ENCODE data around the gene ERICH4.
"Not testable (repeated sequence)": the region's sequence is repeated elsewhere in the genome, so short reads cannot be mapped to it uniquely, and the experiment has no call there.

ERICH4 gene

DNA sequence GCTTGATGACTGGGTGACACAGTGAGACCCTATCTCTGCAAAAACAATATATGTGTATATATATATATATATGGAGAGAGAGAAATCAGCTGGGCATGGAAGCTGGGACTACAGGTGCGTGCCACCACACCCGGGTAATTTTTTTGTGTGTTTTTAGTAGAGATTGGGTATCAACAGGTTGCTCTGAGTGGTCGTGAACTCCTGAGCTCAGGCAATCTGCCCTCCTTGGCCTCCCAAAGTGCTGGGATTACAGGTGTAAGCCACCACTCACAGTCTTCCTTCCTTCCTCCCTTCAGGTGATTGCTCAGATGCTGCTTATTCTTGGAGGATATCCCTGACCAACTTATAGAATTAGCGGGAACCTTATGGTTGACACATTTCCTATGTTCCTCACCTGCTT lies 41.9 kb downstream of the ERICH4 start:
- peaks cover 76% of the 10 kb centered on the region for H3K9me3 Mint-ChIP-seq
- no peak overlapping the region for H3K27ac Mint-ChIP-seq
- H3K36me3 Mint-ChIP-seq (ENCODE audit: low read depth) = no peaks in the 10 kb centered on the region
- peaks cover 7% of the 10 kb centered on the region for H3K27me3 Mint-ChIP-seq (ENCODE audit: low read depth, poor library complexity)
- DNase-seq = no peak
- no peaks in the 10 kb centered on the region for H3K4me1 Mint-ChIP-seq
- no peak overlapping the region for H3K4me3 Mint-ChIP-seq
- TF ChIP-seq, protein P1, sequence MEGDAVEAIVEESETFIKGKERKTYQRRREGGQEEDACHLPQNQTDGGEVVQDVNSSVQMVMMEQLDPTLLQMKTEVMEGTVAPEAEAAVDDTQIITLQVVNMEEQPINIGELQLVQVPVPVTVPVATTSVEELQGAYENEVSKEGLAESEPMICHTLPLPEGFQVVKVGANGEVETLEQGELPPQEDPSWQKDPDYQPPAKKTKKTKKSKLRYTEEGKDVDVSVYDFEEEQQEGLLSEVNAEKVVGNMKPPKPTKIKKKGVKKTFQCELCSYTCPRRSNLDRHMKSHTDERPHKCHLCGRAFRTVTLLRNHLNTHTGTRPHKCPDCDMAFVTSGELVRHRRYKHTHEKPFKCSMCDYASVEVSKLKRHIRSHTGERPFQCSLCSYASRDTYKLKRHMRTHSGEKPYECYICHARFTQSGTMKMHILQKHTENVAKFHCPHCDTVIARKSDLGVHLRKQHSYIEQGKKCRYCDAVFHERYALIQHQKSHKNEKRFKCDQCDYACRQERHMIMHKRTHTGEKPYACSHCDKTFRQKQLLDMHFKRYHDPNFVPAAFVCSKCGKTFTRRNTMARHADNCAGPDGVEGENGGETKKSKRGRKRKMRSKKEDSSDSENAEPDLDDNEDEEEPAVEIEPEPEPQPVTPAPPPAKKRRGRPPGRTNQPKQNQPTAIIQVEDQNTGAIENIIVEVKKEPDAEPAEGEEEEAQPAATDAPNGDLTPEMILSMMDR (IDR thresholded peaks at IDR 0.05) = no peak

DNA sequence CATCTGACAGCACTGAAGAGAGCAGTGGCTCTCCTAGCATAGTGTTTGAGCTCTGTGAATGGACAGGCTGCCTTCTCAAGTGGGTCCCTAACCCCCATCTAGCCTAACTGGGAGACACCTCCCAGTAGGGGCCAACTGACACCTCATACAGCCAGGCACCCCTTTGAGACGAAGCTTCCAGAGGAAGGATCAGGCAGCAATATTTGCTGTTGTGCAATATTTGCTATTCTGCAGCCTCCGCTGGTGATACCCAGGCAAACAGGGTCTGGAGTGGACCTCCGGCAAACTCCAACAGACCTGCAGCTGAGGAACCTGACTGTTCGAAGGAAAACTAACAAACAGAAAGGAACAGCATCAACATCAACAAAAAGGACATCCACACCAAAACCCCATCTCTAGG lies 44.0 kb downstream of the ERICH4 start:
- H3K4me1 Mint-ChIP-seq; DNase-seq; H3K36me3 Mint-ChIP-seq (ENCODE audit: low read depth); H3K27ac Mint-ChIP-seq; H3K27me3 Mint-ChIP-seq (ENCODE audit: low read depth, poor library complexity); H3K4me3 Mint-ChIP-seq: not testable (repeated sequence)
- H3K9me3 Mint-ChIP-seq = peaks cover 61% of the 10 kb centered on the region

DNA sequence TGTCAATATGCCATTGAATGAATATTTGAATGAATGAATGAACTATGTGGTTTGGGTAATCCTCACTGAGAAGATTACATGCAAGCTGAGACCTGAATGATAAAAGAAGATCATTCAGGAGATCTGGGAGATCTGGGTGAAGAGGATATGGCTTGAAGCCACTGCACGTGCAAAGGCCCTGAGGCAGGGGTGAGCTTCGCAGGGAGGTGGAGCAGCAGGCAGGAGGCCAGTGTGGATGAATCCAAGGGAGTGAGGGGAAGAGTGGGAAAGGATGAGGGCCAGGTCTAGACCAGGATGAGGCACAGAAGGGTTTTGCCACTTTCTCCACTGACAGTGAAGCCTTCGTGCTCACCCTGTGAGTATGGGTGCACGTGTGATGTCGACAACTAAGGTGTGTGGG lies 49.9 kb downstream of the ERICH4 start:
- Mint-ChIP-seq H3K9me3 (peaks cover 43% of the 10 kb centered on the region), H3K27ac (no peak overlapping the region)
- DNase-seq = no peak

More for the DNA sequence above, 49.9 kb downstream of the ERICH4 start:
- Mint-ChIP-seq H3K4me1 (no peaks in the 10 kb centered on the region), H3K36me3 (ENCODE audit: low read depth) (no peaks in the 10 kb centered on the region), H3K27me3 (ENCODE audit: low read depth, poor library complexity) (peaks cover 6% of the 10 kb centered on the region), H3K4me3 (no peak overlapping the region)
- TF ChIP-seq, protein P1 (IDR thresholded peaks at IDR 0.05) = no peak

Data from nephron progenitor cell (in vitro differentiated cells).